ENCODE results near the gene DLX6.

GRCh38 chr7:97011104-97011503 lies 5.8 kb downstream of the DLX6 start:
- TF ChIP-seq, protein P1, sequence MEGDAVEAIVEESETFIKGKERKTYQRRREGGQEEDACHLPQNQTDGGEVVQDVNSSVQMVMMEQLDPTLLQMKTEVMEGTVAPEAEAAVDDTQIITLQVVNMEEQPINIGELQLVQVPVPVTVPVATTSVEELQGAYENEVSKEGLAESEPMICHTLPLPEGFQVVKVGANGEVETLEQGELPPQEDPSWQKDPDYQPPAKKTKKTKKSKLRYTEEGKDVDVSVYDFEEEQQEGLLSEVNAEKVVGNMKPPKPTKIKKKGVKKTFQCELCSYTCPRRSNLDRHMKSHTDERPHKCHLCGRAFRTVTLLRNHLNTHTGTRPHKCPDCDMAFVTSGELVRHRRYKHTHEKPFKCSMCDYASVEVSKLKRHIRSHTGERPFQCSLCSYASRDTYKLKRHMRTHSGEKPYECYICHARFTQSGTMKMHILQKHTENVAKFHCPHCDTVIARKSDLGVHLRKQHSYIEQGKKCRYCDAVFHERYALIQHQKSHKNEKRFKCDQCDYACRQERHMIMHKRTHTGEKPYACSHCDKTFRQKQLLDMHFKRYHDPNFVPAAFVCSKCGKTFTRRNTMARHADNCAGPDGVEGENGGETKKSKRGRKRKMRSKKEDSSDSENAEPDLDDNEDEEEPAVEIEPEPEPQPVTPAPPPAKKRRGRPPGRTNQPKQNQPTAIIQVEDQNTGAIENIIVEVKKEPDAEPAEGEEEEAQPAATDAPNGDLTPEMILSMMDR (IDR thresholded peaks at IDR 0.05): no peak
- TF ChIP-seq POLR2A (IDR thresholded peaks at IDR 0.05): no peak
- TF ChIP-seq POLR2AphosphoS5 (IDR thresholded peaks at IDR 0.05): no peak
